COLO829 (cell line): Measurements from ENCODE around the gene ZNF414.
"Not testable (repeated sequence)": the region's sequence is repeated elsewhere in the genome, so short reads cannot be mapped to it uniquely, and the experiment has no call there.

Source experiments
- DNase-seq: peaks from one replicate; pipeline ENCODE4 v3.0.0; 2012; ENCODE audit warnings: low spot score

The ZNF414 gene

DNA sequence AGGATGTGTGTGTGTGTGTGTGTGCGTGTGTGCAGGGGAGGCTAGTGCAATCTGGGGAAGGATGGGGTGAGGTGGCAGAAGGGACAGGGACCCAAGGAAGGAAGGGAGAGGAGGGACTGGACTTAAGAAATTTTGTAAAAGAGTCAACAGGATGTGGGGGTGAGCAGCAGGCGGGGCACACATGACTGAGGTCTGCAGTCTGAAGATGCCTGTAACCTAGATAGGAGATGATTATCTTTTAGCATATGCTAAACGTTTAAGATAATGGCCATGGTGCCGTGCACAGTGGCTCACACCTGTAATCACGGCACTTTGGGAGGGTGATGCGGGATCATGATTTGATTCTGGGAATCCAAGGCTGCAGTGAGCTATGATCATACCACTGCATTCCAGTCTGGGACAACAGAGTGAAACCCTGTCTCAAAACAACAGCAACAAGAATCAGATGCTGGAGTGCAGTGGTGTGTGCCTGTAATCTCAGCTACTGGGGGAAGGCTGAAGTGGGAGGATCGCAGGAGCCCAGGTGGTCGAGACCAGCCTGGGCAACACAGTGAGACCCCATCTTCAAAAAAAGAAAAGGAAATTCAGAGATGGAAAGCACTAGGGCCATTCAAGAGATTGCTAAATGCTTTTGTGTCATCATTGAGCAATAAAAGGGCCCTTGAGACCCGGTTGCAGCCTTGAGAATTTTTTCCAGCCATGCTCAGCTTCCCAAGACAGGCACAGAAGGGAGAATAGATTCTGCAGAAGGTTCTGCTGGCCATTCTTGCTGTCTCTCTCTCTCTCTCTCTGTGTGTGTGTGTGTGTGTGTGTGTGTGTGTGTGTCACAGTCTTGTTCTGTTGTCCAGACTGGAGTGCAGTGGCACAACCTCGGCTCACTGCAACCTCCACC is 3.8 kb upstream of the ZNF414 start:
- DNase-seq, result no peak

DNA sequence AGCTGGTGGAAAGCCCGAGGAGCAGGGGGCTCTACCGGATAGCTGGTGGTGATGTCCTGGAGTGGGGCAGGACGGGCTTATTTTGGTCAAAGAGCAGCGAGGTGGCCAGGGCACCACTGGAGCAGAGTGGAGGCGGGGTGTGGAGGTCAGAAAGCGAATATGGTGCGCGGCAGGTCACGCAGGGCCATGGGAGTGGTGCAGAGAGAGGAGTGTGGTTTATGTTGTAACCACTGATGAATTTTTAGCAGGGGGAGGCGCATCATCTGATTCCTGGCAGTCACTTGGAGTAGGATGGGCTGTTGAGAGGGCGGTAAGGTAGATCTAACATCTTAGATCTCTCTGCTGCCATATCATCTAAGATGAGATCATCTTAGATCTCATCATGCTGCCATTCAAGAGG is 1.4 kb upstream of the ZNF414 start:
- no peak for DNase-seq

DNA sequence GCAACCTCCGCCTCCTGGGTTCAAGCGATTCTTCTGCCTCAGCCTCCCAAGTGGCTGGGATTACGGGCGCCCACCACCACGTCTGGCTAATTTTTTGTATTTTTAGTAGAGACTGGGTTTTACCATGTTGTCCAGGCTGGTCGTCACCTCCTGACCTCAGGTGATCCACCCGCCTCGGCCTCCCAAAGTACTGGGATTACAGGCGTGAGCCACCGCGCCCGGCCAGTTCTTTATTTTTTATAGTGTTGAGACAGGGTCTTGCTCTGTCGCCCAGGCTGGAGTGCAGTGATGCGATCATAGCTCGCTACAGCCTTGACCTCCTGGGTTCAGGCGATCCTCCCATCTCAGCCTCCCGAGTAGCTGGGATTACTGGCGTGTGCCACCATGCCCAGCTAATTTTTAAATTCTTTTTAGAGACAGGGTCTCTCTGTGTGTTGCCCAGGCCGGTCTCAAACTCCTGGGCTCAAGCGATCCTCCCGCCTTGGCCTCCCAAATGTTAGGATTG is 590 bp upstream of the ZNF414 start:
- DNase-seq, result not testable (repeated sequence)

DNA sequence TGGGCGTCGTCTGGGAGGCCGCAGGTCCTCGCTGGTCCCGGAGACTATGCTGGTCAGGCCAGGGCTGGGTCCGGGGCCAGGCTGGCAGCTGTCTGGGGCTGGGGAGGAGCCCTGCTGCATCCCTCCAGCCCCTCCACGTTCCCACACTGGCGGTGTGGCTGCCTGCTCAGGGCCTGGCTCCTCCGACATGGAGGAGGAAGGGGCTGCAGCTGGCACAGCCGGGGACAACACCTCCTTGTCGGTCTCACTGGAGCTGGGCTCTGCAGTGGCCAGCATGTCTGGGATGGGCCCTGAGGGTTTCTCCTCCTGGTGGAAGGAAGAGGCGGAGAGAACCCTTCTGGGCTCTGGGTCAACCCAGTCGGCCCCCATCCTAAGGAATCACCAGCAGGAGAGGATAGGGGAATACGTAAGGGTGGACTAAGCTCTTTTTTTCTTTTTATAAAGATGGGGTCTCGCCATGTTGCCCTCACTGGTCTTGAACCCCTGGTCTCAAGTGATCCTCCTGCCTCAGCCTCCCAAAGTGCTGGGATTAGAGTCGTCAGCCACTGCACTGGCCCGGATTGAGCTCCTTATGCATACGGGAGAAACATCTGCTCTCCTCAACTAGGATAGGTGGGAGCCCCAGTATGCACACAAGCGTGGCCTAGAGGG is 806 bp downstream of the ZNF414 start:
- DNase-seq, result no peak

DNA sequence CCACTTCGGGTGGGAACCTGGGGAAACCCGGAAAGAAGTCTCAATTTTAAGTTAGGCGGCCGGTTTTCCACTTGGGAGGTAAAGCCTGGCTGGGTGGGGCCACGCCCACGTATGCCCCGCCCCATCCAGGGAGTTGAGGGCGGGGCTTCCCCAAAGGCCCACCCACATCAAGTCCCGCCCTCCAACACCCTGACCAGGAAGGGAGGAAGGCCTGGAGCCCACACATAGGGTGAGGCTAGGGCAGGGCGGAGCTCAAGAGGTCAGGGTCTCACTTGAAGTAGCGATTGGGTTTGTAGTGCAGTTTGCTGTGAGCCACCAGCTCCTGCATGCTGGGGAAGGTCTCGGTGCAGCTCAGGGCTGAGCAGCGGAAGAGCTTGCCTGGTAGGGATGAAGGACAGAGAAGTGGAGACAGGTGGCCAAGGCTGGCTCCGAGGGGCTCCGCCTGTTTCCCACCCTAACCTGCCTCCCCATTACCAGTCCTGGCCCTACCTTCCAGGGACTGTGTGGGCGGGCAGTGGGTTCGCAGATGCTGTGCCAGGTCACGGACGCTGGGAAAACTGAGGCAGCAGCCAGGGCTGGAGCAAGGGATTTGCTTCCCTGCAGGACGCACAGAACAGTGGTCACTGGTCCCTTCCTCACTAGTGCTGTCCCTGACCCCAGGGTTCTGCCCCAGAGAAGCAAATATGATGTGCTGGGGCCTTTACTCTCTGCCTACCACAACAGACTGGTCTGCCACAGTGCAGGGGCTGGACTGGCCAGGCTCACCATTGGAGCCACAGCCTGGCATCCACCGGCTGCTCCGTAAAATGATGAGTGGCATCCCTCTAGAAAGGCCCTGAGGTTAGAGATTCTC is 1.6 kb downstream of the ZNF414 start:
- DNase-seq, result peak; percentile 48

DNA sequence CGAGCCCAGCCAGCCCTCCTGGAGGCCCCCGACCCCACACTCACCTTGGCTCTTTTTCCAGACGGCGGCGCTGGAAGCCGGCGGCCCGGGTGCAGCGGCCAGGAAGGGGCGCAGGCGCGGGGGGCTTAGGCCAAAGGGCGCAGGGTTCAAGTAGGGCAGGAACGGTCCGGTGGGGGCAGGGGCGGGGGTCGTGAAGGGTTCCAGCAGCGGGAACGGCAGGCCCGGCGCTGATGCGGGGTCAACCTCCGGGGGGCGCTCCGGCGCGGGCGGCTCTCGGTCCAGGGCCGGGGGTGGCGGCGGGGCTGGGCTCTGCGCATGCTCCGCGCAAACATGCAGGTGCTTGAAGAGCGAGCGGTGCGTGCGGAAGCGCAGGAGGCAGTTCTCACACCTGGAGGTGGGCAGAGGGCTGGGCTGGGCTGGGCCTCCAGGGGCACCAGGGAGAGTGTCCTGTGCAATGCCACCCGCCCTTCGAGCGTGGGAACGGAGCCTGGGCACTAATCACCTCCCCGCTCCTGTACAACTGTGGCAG is 2.3 kb downstream of the ZNF414 start:
- DNase-seq, result no peak

DNA sequence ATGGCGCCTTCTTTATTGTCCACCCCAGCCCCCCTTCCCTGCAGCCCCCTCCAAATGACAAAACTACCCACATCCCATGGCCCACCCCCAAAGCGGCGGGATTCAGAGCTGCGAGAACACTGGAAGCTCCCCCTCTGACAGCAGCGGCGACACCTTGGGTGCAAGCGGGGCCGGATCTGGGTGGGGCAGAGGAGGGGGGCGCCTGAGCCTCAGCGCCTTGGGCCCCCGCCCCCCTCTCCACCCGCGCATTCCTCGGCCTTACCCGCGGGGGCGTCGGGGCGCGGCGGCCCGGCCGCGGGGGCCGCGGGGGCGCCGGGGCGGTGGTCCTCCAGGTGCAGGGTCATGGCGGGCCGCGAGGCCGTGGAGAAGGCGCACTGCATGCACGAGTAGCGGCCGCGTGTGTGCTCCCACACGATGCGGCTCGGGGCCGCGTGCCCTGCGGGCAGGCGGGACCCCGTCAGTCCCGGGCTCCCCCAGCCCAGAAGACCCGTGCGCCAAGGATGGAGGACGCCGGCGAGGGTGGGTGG is 3.3 kb downstream of the ZNF414 start:
- no peak for DNase-seq

DNA sequence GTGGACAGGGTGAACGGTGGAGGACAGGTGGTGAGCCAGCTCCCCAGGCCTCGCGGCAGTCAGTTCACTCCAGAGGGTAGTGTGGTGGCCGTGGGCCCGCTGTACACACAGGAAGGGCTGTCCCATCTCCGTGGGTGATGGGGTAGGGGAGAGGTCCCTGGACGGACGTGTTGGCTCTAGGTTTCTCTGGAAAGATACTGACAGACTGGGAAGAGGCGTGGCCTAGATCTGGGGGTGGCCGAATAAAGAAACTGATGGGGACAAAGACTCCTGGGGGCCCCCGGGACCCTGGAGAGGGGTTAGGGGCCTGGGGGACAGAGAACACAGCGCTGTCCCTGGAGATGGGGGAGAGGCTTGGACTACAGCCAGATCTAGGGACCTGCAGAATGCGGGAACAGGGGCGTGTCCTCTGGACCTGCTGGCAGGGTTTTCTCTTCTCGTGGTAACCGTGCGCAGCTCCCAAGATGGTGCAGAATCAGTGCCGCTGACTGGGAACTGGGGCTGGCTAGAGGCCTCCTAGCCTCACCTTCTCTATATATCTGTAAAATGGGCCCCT is 7.5 kb downstream of the ZNF414 start:
- no peak for DNase-seq

DNA sequence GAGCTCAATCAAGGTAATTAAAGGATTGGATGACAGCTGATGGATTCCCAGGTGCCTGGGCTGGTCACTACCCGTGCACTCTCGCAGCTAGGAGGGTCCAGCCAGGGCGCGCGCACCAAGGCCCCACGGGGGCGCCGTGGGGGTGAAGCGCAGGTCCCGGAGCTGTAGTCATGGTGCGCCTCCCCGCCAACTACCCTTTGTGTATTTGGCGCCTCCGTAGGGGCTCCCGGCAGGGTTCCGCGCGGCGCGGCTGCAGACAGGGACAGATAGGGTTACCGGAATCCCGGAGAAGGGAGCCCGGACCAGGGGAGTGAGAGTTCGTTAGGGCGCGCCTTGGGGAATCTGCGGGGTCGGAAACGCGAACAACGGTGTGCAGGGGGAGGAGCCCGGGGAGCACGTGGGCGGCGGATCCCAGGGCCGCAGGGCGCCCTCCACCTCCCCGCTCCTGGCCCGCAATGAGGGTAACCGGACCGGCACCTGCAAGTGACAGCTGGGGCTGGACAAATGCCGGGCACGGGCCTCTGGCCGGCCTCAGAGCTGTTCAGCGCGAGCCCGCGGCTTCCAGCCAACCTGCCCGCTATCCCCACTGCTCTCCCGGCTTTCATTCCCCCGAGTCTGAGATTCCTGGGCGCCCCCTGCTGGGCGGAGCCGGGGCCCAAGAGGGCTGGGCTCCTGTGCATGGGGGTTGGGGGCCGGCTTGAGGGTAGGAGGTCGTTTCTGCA is 8.1 kb downstream of the ZNF414 start:
- DNase-seq, result peak; percentile 68

DNA sequence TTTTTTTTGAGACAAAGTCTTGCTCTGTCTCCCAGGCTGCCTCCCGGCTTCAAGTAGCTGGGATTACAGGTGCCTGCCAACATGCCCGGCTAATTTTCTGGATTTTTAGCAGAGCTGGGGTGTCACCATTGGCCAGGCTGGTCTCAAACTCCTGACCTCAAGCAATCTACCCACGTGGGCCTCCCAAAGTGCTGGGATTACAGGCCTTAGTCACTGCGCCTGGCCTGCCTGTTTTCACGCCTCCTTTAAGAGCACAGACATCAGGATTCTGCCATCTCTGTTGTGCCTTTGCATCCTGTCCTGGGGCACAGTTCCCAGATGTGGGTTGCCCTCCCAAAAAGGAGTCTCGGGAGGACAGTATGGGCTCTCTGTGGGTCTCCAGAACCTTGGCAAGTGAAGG is 9.0 kb downstream of the ZNF414 start:
- no peak for DNase-seq

DNA sequence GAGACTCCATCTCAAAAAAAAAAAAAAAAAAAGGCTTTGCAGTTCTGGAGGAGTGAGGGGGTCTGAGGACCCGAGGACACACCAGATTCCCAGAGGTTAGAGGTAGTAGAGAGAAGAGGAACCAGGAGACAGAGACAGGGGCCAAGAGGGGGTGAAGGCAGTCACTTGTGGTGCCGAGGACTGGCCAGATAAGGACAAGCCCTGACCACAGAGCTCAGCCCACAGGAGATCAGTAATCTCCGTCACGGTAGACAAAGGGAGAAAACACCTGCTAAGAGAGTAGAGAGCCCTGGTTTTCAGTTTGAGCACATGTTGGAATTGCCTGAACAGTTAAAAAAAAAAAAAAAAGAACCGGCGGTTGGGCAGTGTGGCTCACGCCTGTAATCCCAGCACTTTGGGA is 9.8 kb downstream of the ZNF414 start:
- no peak for DNase-seq

DNA sequence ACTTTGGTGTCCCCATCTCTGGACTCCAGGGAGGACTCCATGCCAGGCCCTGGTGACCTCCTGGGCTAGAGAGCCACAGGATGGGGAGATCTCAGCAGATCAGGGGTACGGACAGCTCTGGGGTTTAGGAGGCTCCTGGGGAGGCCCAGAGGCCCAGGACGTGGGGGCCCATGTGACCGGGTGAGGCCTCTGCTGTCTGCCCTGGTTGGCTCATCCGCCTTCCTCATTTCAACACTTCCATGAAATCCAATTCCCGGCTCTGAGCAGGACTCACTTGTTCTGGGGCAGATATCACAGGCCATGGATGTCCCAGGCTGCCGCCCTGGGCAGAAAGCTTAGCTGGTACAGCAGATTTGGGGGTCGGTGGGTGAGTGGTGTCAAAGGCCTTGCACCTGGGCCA is 10.5 kb downstream of the ZNF414 start:
- DNase-seq, result no peak

DNA sequence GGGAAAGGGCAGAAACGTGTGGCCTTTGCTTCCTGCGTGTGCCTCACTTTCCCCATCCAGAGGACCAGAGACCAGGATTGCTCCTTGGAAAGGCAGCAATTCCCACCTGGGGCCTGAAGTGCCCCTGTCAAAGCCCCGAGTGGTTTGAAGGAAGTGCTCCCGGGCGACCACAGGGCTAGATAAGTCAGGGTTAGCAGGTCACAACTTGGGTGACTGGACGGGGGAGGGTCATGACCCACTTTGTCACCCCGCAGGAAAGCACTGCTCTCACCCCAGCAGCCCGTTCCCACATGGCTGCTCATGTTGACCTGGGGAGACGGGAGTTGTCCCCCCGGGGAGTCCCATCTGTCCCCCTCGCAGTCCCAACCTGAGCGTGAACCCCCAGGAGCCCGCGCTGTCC is 12.0 kb downstream of the ZNF414 start:
- no peak for DNase-seq

DNA sequence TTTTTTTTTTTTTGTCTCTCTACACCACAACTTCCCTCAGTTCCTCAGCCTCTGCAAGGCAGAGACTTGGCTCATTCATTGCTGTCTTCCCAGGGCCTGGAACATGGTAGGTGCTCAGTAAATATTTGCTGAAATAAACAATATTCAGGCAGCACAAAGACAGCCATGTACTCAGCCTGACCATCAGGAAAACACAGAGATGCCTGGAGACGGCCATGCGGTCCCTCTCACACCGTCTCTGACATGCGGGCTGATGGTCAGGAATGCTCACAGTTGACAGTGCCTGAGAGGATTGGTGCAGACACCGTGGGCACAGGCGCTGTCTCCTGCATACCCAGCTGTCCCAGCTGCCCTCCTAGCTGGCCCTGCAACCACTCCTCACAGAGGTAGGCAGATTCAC is 12.5 kb downstream of the ZNF414 start:
- DNase-seq, result no peak

DNA sequence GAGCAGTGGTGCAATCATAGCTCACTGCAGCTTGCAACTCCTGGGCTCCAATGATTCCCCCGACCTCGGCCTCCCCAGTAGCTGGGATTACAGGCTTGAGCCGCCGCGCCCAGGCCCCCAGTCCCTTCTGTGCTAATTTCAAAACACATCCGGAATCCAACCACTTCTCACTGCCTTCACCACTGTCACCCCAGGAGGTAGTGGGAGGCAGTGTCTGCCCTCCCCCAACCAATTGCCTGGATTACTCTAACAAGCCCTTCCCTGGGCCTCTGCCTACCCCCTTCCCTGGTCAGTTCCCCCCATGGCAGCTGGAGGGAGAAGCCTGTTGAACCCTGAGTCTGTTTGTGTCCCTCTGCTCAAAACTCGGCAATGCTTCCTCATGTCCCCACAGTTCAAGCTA is 13.8 kb downstream of the ZNF414 start:
- no peak for DNase-seq

DNA sequence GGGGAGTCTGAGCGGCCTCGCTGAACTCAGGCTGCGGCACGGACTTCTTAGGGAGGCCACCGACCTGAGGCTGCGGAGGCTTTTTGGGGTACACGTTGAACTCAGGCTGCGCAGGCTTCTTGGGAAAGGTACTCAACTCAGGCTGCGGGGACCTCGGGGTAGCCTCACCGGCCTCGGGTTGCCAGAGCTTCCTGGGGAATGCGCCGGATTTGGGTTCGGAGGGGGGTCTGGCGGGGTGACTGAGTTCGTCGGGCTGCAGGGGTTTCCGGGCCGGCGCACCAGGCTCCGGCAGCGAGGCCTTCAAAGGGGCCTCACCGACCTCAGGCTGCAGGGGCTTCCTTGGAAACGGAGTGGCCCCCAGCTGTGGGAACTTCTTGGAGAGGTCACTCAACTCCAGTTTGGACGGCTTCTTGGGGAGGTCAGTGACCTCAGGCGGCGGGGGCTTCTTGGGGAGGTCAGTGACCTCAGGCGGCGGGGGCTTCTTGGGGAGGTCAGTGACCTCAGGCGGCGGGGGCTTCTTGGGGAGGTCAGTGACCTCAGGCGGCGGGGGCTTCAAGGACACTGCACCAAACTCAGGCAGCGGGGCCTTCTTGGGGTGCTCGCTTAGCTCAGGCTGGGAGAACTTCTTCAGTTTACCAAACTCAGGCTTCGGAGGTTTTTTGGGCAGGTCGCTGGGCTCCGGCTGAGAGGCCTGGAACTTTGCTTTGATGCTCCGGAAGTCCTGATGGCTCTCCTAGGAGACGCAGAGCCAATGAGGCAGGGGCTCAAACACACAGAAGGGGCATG is 14.7 kb downstream of the ZNF414 start:
- no peak for DNase-seq

DNA sequence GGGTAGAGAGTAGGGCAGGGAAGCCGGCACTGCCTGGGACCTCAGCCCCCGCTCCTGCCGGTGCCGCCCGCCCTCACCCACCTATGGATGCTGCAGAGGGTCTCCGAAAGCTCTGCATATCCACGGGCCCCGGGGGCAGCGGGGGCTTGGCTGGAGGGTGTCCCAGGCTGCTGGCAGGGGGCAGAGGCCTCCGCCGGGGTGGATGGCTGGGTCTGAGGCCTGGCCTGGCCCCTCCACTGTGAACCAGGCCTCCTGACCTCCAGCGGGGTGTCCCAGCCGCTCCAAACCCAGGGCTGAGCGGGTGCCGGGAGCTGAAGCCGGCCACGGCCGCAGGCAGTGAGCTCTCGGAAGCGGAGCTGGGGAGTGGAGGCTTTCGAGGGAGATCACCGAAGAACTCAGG is 15.7 kb downstream of the ZNF414 start:
- DNase-seq, result no peak

DNA sequence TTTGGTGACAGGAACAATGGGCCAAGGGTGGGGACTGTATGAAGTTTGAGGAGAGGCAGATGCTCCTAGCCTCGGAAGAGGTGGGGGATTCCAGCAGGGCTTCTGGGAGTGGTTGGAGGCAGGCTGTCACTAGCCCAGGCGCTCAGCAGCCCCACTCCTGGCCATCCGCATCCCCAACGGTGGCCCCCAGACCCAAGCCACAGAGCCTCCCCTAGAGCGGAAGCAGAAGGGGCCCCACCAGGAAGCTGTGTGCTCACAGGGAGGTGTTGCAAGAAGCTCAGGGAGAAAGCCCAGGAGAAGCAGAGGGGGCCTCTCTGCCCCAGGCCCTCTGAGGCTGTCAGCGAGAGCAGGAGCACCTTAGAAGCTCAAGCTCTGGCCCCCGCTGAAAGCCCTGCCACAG is 19.8 kb downstream of the ZNF414 start:
- DNase-seq, result no peak

DNA sequence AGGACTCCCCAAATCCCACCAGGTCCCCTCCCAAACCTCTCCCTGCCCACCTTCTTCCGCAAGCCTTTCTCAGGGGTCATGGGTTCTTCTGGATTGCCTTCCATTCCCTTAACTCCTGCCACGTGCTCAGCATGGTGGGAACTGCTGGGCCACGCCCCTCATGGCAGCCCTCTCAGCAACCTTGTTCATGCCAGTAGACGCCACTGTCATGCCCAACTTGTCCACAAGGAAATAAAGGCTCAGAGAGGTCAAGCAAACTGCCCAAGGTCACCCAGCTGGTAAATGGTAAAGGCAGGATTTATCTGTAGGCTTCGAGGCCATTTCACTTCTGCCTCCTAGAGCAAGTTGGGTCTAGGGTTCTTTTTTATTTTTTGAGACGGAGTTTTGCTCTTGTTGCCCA is 22.4 kb downstream of the ZNF414 start:
- no peak for DNase-seq

DNA sequence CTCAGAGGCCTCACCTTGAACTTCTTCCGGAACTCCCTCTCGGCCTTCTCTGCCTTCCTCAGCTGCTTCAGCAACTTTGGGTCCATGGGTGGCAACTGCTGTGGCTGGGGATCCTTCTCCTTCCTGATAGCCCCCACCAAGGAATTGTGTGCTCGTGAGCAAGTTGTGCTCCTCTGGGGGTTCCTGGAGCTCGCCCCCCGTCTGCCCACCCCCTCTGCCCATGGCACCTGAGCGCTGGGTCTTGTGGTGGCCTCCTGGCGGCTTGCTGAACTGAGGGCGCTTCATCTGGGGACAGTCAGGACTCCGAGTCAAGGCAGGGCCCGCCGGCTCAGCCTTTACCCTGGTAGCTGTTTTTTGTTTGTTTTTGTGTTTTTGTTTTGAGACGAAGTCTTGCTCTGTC is 23.1 kb downstream of the ZNF414 start:
- no peak for DNase-seq
